ENCODE data around the gene KBTBD3.

KBTBD3 gene, protein sequence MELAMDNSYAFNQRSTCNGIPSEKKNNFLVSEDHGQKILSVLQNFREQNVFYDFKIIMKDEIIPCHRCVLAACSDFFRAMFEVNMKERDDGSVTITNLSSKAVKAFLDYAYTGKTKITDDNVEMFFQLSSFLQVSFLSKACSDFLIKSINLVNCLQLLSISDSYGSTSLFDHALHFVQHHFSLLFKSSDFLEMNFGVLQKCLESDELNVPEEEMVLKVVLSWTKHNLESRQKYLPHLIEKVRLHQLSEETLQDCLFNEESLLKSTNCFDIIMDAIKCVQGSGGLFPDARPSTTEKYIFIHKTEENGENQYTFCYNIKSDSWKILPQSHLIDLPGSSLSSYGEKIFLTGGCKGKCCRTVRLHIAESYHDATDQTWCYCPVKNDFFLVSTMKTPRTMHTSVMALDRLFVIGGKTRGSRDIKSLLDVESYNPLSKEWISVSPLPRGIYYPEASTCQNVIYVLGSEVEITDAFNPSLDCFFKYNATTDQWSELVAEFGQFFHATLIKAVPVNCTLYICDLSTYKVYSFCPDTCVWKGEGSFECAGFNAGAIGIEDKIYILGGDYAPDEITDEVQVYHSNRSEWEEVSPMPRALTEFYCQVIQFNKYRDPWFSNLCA

DNA sequence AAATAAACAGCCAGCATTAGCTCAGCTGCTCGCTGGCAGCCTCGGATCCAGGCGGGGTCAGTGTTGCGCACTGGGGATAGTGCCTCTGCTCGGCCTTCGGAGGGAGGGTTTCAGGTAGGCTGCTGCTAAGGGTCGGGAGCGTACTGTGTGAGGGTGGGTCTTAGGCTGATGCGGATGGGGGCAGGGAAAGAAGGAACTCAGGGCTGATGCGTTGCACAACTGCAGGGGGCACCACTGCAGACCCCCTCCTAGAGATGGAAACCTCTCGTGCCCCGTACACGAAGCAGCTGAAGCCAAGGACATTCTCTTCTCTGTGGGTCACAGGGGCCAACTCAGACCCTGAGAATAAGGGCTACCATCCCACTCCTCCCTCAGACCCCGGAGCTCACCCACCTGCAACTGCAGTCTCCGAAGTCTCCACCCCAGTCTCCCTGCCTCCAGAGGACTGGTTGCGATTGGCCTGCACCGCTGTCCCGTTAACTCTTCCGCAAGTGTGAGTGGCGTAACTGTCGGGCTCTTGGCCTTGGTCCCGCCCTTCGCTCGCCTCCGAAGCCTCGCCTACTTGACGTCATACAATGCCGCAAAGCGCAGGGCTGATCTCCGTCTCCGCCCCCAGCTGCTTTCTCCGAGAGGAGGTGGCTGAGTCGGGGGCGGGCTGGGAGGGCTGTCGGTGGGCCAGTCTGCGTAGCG is at the start of gene KBTBD3:
Gene KBTBD3, minus strand, starts transcription at position 429 of the 690 bp plus-strand sequence. CDS start 18,250 bp downstream, outside the sequence.
- peak; percentile 93 for DNase-seq (ENCODE audit: low read depth)

DNA sequence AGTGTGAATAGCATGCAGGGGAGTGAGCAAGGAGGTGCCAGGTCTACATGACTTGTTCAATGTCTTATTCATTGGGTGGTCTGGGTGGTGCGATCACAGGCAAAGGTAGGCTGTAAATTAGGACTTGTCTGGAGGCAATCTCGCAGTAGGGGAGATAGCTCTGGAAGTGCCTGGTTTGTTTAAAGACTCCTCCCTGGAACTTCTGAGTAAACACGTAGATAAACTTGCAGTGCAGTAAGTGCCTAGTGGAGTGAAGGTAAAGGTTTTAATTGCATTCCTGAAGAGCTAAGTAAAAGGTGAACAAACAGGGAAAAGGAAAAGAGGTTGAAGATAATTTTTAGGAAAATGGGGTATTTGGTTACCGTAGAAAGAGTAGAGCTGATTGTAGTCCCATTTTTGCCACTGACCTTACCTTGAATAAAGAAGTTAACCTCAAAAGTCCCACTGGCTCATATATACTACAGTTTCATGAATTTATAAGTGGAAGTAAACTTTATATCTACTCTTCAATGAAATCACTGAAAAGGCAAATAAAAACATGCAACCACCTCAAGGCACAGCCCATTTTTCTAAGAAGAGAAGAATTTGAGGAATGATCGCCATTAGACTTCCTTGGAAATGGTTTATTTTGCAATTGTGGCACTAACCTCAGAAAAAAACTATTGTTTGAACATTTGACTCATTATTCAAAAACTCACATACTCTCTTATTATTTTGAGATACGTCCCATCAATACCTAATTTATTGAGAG is 44.6 kb upstream of the KBTBD3 start:
- no peak for DNase-seq (ENCODE audit: low read depth)

DNA sequence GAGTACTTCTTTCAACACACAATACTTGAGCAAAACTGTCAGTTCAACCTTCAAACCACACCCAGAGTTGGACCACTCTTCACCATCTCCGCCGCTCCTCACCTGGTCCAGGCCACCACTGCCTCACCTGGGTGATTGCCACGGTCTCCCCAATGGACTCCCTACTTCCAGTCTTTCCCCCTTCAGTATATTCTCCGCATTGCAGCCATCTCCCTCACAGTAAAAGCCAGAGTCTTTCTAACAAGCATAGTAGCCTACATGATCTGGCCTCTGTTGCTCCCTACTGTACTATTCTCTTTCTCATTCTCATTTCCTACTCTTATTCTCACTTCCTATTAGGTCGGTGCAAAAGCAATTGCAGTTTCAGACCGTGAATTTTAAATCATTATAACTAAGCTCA is 28.8 kb upstream of the KBTBD3 start:
- no peak for DNase-seq (ENCODE audit: low read depth)

- peak; percentile 65 for DNase-seq (ENCODE audit: low read depth)
Measured at GRCh38 chr11:106101819-106102218, 24.7 kb upstream of the KBTBD3 start.

GRCh38 chr11:106101370-106101769 is 24.2 kb upstream of the KBTBD3 start:
- DNase-seq (ENCODE audit: low read depth): no peak

DNA sequence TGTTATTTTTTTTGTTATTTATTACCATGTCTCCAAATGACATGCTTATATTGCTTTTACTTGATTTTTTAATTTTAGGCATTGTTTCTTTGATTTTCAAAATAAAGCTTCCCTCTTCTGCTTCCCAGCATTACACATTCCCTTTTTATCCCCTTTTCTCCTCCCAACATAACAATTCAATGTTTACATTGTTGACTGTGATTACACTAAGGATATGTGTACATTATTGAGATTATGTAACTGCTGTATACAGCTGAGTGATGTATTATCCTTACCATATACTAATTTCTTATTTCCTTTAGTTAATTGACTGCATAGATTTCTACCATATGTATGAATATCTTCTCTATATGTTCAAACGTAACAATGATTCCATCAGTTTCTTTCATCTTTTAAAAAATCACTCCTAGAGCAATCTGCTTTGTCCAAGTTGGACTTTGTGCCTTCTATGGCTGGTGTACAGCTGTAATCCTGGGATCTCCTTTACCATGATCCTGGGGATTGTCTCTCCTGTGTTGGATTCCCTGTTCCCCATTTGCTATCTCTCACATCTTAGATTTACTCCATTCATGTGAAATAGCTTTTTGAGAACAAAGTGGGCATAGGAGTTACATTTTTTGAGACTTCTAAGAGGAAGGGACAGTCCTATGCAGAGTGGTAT is 21.9 kb upstream of the KBTBD3 start:
- DNase-seq (ENCODE audit: low read depth): no peak

- DNase-seq (ENCODE audit: low read depth): no peak
Measured at GRCh38 chr11:106092446-106092845, 15.3 kb upstream of the KBTBD3 start.

- DNase-seq (ENCODE audit: low read depth): no peak
Measured at GRCh38 chr11:106091480-106092123, 14.5 kb upstream of the KBTBD3 start.

DNA sequence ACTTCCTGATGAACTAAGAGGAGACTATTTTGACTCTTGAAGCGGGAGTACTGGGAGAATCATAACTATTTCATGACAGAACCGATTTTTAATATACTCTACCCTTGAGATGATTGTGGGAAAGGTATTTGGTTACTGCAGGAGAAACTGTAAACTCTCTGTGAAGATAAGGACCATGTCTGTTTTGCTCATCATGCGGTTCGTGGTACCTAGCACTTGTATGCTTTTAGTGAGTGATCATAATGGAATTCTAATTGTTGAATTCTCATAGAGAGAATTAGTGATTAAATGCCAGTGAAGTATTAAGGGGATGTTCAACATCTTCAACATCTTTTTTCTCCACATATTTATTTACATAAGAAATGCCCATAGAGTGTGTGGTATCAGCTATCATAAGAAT is 11.7 kb upstream of the KBTBD3 start:
- no peak for DNase-seq (ENCODE audit: low read depth)

GRCh38 chr11:106087815-106088435 is 10.8 kb upstream of the KBTBD3 start:
- DNase-seq (ENCODE audit: low read depth): peak; percentile 16

DNA sequence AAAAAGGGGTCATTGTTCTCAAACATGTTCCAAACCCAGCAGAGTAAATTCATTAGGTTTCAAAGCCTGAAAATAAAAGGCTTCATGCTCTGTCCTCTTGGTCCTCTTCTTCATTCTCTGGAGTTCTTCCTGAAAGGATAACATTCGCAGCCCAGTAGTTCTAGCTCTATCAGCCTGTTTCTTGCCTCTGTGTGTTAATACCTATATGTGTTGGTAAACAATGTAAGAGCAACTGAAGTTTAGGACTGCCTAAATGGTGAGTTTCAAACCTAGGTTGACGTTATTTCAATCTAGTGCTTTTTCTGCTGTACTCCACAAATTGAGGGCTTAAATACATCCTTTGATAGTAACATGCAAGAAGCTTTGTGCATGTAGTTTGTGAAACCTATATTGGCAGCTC is 9.7 kb upstream of the KBTBD3 start:
- DNase-seq (ENCODE audit: low read depth): no peak

- DNase-seq (ENCODE audit: low read depth): no peak
Measured at GRCh38 chr11:106086135-106086534, 9.0 kb upstream of the KBTBD3 start.

DNA sequence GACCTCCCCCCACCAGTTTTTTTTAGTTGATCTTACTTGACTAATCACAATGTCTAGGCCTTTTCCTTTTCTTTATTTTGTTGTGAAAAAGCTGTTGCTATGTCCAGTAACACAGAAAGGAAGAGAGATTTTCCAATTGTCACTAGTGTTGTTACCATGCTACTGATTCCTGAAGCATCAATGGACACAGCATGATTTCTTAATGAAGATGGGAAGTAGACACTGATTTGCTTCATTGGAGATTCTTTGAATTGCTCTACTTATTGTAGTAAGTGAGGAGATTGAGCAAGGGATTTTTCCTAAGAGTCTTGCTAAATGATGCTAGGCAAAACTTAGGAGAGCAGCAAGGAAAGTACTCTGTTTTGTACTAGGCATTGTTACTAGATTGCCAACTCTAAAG is 4.9 kb upstream of the KBTBD3 start:
- no peak for DNase-seq (ENCODE audit: low read depth)

DNA sequence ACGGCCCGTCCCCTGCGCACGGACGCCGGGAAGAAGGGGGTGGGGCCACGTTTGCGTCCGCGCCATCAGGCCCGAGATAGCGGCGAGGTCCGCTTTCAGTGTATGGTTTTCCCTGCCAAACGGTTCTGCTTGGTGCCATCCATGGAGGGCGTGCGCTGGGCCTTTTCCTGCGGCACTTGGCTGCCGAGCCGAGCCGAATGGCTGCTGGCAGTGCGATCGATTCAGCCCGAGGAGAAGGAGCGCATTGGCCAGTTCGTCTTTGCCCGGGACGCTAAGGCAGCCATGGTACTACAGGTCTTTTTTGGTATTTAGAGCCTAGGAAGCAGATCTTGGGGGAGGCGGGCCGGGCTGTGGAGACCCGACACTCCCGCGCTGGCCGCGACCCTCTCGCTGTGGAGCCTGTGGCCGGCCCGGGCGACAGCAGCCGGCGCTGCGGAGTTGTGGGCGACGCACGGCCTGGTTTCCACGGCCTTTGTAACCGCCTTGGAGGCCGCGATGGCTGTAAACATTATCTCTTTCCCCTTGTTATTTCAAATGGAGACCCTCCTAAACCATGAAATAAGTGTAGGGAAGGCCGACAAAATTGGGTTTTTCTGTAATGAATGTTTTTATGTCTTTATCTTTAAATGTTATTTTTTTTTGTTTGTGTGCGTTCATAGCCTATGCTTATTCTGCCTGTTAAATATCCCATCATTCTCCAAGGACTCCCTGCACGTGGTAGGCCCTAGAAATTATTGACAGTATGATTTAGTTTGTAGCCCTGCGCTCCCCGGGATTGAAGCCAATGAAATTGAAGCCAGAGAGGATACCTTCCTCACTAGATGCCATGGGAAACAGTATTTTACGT is 685 bp upstream of the KBTBD3 start, which contains the start of gene AASDHPPT:
Gene AASDHPPT, plus strand, starts transcription at position 54 of the 847 bp plus-strand sequence. Its CDS starts 49 bp downstream, at position 103.
- DNase-seq (ENCODE audit: low read depth): peak; percentile 16

DNA sequence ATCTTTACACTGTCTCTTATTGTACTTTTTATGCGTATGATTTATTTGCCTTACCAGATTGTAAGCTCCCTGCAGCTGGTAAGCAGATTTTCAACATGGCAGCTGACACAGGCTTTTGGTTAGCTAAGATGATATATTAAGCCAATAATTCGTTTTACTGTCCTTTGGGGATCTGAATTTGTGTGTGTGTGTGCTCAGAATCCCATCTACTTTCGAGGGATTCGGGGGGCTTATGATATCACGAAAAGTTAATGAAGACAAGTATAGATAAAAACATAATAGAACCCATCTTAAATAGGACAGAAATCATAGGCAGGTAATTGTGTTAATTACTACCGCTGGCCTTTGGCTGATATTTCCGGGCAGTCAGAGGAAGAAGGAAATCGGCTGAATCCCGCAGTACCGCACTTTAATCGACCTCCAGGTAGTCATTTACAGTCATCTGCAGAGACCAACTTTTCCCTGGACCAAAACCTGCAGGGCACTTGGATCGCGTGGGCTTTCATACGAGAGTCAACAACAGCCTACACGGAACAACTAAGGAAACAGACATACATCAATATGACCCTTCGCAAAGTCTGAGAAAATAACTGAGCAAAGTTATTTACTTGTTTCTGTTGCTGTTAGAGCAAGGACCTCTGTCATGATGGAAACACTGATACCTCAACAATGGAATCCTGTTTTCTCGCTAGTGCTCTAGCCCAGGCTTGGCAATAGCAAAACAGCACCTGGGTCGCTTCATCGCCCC is 802 bp downstream of the KBTBD3 start:
- no peak for DNase-seq (ENCODE audit: low read depth)

- no peak for DNase-seq (ENCODE audit: low read depth)
Measured at GRCh38 chr11:106072804-106073203, 4.3 kb downstream of the KBTBD3 start.

DNA sequence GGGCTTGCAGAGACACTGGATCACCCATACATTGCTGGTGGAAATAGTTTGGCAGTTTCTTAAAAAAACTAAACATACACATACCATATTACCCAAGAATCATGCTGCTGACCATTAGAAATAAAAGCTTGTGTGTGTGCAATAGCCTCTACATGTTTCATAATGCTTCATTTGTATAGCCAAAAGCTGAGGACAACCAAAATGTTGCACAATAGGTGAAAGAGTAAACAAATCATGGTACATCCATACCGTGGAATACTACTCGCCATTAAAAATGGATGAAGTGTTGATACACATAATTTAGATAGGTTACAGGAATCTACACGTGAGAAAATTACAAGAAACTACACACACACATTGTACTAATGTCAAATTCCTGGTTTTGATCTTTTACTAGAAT is 6.5 kb downstream of the KBTBD3 start:
- no peak for DNase-seq (ENCODE audit: low read depth)

DNA sequence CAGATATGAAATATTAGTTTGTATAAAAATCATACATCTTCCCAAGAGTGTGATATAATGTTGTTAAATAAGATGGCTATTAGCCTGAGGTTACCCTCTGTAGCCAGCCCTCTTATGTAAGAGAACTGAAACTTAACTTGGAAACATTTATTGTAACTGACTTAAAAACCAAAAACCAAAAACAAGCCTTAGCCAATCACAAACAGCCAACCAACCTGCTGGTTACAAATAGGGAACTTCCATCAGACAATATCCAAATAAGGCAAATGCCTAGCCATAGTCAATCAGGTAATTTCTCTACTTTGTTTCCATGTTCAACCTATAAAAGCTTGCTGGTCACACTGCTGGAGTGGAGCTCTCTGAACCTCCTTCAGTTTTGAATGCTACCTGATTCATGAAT is 14.1 kb downstream of the KBTBD3 start:
- DNase-seq (ENCODE audit: low read depth): no peak

Measured in HS-5 (cell line).